GM19467 (cell line): Measurements from ENCODE around the gene AVPR2.

Source experiments
- ATAC-seq: cut with Tn5 transposase; IDR thresholded peaks from one replicate; pipeline ENCODE4 v1.9.1; 2021; ENCODE audit warnings: mild to moderate bottlenecking, moderate library complexity; ENCODE audit not compliant: unreplicated experiment

AVPR2 gene

DNA sequence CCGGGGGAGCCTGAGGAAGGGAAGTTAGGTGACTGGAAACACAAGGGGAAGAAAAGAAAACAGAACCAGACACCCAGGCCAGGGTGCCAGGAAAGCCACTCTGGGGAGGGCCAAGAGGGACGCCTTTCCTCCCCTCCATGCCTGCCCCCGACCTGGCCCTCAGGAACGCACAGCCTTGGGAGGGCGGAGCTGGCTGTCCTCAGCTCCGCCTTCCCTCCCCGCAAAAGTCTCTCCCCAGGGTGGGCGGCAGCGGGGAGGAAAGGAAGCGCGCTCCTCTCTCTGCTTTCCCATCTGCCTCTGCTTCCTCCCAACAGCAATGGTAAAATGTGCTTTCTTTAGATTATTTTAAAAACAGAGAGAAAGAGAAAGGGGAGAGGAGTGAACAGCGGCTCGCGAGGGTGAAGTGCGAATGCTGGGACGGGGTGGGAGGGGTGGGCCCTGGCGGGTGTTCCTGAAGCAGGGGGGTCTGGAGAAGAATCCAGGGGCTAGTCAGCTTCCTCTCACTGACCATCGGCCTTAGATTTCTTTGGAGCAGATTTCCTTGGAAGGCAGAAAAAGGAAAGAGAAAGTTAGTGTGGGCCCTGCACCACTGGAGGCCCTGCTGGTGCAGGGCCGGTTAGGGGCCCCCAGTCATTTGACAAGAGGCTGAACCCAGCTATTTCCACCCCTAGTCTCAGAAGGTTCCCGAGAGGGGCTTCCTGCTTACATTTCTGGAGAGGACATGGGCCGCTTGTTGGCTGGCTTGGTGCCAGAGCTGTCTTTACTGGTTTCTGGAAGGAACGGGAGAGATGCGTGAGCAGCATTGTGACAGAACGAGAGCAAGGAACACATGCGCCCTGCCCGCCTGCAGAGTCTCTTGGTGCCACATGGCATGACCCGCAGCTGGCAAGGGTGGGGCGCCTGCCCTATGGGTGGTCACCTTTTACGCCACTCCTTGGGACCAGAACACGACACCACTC lies 44.7 kb downstream of the AVPR2 start:
- no peak for ATAC-seq

DNA sequence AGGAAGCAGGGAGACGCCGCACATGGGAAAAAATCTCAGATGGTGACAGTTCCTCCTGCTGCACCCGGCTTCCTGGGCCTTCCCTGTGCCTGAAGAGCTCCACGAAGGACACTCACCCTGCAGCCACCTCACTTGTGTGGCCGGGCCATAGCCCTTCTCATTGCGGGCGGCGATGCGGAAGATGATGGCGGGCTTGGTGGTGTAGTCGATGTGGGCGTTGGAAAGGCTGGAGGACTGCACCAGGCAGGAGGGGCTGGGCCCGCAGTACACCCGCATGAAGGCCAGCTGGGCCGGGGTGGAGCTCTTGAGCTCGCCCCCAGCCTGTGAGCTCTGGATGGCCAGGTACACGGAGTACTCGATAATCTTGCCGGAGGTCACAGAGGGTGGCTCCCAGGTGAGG lies 45.7 kb downstream of the AVPR2 start:
- no peak for ATAC-seq

GRCh38 chrX:153951683-153952372 lies 47.4 kb downstream of the AVPR2 start:
- ATAC-seq, result no peak

GRCh38 chrX:153952373-153953026 lies 48.0 kb downstream of the AVPR2 start:
- no peak for ATAC-seq

GRCh38 chrX:153953342-153953830 lies 48.9 kb downstream of the AVPR2 start:
- ATAC-seq, result no peak

DNA sequence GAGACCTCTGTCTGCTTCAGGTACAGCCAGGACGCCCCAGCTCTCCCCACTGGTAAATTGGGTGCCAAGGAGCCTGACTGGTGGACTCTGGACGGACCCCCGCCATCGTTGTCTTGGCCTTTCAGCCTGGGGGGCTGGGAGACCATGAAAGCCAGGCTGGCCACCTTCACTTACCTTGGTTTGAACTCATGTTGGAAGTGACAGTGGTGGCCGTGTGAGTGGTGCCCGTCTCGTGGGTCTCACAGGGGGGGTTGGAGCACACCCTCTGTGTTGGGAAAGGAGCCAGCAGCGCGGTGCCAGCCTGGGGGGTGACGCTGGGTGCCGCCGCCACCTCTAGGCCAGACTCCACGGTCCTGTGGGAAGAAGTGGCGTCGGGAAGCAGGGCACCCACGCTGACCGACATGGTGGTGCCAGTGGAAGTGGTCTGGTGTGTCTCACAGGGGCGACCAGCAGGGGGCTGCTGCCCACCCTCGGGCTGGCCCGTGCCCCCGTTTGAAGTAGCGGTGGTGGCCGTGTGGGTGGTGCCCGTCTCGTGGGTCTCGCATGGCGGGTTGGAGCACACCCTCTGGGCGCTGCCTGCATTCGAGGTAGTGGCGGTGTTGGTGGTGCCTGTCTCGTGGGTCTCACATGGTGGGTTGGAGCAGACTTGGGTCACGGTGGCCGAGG lies 49.6 kb downstream of the AVPR2 start:
- no peak for ATAC-seq

- ATAC-seq, result no peak
Observed at GRCh38 chrX:153954558-153955227, 50.2 kb downstream of the AVPR2 start.

DNA sequence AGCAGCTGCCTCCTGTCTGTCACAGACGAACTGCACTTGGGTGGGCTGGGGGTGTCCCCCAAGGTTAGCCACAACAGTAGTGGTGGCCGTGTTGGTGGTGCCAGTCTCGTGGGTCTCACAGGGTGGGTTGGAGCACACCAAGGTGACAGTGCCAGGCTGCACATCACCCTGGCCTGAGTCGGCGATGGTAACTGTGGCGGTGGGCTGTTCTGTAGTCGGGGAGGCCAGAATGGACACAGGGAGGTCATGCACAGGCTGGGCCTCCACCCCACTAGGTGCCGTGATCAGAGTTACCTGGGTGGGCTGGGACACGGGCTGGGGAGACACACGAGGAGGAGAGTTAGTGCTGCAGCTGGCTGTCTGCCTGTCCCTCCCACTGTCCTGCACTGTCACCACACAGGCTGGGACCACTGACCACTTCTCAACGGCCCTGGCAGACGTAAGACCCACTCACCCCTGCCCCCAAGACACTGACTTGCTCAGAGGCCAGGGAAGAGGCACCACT lies 50.8 kb downstream of the AVPR2 start:
- ATAC-seq, result no peak

- no peak for ATAC-seq
Observed at GRCh38 chrX:153956044-153956907, 51.8 kb downstream of the AVPR2 start.
